ENCODE data around the gene TMC5.
A peak's percentile ranks its signal among the peaks of the same experiment; 100 is the strongest.

TMC5 gene

DNA sequence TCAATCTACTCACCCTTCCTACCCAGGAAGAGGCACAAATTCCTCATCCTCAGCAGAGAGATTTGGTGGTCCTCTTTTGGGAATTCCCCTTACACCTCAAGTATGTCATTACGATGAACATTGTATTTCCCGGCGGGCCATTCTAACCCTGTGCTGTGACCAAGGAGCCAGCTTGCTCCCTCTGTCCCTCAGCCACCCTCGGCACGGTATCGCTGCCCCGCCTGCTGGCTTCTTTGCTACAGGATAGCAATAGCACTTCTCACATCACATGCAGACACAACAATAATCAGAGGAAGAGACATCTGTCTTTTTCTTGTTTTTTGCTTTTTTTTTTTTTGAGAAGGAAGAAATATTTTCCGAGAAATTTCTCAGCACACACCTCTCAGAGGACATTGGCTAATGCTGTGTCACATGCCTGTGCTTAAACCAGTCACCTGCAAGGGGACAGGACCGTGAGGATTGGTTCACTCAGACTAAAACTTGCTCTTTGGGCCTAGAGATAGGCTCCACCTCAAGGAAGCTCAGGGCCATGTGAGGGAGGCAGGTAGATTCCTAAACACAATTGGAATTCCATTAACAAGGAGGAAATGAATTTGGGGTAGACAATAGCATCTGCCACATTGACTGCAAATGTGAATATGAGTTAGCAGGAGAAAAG lies 41.2 kb downstream of the TMC5 start:
- DNase-seq, result no peak

DNA sequence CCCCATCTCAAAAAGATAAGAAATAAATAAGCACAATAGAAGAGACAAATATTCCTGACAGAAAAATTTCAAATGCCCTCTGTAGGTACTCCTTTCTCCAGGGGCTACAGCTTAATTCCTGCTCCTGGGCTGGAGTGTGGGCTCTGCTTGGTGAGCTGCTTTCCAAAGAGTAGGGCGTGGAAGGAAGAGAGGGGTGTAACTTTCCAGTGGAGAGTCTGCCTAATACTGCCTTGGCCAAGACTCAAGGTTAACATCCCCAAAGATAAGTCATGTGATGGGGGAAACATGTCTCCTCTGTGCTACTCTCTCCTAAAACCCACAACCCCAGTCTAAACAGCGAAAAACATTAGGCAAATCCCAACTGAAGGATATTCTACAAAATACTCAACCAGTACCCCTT lies 42.7 kb downstream of the TMC5 start:
- no peak for DNase-seq

DNA sequence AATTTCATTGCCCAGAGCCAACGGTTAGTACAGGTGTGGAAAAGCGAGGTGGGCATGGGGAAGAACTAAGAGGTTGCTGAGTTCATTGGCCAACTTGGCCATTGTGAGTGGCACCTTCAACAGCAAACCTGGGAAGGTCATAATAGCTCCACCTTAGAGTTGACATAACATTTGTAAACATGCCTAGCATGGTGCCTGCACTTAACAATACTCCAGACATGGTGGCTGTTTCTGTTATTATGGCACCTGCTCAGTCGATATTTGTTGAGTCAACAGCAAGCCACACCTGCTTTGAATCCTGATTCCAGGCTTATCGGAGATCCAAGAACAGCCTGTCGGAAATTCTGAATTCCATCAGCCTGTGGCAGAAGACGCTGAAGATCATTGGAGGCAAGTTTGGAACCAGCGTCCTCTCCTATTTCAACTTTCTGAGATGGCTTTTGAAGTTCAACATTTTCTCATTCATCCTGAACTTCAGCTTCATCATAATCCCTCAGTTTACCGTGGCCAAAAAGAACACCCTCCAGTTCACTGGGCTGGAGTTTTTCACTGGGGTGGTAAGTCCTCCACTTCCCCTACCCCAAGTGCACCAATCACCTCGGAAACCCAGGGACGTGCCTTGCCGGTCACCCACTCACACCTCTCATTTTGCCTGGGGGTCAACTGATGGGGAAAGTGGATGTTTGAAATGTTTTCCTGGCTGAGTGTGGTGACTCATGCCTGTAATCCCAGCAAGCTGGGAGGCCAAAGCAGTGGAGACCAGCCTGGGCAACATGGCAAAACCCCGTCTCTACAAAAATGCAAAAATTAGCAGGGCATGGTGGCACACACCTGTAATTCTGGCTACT lies 46.0 kb downstream of the TMC5 start:
- DNase-seq, result no peak

DNA sequence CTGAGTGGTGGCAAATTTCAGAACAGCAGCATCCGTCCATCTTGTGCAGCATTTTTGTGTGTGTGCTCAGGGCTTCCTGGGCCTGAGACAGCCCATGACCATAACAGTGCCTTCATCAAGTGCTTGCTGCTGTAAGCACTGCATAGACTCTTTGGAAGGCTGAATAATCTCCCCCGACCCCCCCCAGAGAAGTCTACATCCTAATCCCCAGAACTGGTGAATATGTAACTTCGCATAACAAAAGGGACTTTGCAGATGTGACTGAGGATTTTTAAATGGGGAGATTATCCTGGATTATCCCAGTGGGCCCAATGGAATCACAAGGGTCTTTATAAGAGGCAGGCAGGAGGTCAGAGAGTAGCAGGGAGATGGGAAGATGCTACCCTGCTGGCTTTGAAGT lies 50.6 kb downstream of the TMC5 start:
- DNase-seq, result no peak

DNA sequence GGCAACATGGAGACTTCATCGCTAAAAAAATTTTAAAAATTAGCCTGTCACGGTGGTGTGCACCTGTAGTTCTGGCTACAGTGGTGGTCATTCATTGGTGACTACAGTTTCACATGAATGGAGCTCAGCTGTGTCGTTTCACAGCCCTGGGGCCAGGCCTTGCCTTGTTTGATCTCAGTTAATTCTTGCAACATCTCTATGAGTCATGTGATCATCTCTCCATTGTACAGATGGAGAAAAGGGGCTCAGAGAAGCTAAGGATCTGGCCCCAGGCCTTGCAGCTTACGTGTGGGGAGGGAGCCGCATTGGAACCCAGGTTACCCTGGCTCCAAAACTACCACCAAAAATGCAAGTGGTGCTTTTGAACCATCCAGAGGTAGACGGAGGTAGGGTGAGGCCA lies 54.8 kb downstream of the TMC5 start:
- no peak for DNase-seq

DNA sequence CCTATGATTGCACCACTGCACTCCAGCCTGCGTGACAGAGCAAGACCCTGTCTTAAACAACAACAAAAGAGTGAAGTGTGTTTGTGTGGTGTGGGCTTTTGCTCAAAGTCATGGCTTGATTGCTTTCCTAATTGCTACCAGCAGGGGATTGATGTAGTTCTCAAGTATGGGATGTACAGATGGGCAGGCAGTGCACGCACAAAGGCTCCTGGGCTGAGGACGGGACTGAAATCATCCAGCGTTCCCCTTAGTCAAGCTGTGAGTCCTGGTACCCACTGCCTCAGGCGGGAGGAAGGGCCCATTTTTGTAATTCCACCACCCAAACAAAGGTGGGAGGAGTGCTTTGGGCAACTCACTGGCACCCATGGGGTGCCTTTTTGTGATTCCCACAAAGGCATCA lies 56.9 kb downstream of the TMC5 start:
- DNase-seq, result no peak

DNA sequence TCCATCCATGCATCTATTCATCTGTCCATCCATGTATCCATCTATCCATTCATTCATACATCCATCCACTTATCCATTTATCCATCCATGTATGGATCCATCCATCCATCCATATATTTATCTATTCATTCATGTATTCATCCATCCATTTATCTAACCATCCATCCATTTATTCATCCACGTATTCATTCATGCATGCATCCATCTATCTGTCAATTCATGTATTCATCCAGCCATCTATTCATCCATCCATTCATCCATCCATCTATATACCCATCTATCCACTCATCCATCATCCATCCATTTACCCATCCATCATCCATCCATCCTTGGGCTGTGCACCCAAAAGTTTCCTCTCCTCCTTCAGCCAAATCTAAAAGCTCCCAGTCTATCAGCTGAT lies 60.8 kb downstream of the TMC5 start:
- no peak for DNase-seq

DNA sequence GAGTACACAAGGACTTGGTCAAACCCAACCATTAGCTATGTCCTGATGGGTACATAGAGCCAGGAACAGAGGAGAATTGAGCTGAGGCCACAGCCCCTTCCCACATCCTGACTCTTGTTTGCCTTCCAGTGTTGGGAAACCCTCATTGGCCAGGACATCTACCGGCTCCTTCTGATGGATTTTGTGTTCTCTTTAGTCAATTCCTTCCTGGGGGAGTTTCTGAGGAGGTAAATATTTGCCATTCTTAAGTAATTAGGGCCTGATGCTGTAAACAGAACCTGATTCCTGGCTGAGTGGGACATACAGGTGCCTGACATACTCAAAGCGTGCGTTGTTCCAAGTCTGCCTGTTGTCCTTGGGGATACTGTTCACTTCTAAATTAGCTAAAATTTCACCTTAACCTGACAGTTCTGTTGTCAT lies 61.6 kb downstream of the TMC5 start:
- DNase-seq, result no peak

DNA sequence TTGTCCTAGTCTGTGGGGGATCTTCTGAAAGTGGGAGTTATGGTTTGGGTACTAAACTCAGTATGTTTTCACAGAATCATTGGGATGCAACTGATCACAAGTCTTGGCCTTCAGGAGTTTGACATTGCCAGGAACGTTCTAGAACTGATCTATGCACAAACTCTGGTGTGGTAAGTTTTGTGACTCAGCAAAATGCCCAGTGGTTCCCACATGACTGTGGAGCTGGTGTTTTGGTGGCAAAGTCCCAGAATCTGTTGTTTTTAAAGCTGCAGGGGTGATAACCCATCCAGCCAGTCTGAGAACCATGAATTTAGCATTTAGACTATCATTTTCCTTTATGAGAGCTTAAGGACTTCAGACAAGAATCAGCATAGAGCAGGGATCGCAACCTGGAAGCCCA lies 63.6 kb downstream of the TMC5 start:
- no peak for DNase-seq

DNA sequence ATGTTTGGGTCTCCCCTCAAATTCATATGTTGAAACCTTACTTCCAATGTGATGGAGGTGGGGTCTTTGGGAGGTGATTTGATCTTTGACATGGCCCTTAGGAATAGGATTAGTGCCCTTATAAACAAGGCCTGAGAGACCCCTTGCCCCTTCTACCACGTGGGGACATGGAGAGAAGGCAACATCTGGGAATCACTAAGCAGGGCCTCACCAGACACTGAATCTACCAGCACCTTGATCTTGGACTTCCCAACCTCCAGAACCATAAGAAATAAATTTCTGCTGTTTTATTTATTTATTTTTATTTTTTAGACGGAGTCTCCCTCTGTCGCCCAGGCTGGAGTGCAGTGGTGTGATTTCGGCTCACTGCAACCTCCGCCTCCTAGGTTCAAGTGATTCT lies 64.1 kb downstream of the TMC5 start:
- no peak for DNase-seq

DNA sequence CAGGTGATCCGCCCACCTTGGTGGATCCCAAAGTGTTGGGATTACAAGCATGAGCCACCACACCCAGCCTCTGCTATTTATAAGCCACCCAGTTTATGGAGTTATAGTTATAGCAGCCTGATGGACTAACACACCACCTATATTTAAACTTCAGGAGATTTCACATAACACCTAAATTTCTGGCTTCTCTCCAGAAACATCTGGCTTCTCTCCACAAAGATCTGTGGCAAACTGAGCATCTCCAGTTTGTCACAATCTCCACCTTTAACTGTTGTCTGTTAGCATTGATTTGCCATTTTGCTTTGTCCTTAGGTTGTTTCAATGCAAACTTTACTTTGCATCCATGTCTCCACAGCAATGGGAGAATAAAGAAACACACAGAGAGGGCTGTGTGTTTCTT lies 64.6 kb downstream of the TMC5 start:
- DNase-seq, result no peak

DNA sequence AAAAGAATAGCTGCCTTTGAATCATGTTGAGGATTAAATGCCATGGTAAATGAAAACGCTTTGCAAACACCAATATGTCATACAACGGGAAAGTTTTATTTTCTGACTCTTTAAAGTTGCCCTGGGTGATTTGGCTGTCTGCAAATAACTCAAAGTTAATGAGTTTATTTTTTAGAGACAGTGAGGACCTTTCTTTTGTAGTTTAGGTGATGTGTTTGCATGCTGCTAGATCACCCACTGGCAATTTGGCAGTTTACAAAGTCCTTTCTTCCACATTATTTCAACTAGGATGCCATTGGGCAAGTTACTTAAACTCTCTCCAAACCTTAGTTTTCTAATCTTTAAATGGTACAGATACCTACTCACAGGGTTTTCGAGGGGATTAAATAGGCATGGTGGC lies 66.4 kb downstream of the TMC5 start:
- DNase-seq, result no peak

DNA sequence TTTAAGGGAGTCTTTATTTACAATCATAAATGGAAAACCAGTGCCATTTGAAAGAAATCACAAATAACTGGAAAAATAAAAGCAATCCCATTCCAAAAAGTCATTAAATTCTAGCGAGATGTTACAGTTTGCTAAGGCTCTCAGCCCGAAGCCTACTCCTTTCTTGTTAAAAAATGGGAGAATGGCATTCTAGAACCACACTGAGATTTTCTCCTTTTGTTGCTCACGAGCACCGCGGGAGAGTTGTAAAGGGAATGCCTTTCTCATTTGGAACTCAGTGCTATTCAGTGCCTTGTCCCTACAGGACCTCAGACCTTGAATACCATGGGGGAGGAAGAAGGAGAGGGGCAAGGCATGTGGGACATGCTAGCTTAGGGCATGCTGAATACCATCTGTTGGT lies 67.9 kb downstream of the TMC5 start:
- no peak for DNase-seq

DNA sequence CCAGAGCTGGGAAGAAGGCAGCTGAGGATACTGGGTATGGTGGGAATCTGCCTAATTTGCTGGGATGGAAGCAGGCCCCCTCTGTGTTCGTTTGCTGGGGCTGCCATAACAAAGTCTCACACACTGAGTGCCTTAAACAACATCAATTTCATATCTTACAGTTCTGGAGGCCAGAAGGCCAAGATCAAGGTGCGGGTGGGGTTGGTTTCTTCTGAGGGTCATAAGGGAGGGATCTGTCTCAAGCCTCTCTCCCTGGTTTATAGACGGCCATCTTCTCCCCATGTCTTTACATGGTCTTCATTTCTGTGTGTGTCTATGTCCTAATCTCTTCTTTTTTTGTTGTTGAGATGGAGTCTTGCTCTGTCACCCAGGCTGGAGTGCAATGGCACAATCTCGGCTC lies 68.4 kb downstream of the TMC5 start:
- no peak for DNase-seq

DNA sequence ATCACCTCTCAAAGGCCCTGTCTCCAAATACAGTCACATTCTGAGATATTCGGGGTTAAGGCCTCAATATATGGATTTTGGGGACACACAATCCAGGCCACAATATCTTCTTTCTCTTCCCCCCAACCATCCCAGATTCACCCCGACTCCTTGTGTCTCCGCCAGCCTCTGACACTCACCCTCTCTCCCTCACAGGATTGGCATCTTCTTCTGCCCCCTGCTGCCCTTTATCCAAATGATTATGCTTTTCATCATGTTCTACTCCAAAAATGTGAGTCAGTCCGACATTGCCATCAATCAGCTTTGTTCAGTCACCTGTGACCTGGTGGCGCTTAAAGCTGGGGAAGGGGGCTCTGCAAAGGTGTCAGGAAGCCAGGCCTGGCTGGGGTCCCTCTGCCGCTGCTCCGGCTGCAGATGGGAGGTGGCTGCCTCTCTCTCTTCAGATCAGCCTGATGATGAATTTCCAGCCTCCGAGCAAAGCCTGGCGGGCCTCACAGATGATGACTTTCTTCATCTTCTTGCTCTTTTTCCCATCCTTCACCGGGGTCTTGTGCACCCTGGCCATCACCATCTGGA lies 69.2 kb downstream of the TMC5 start:
- DNase-seq, result no peak

DNA sequence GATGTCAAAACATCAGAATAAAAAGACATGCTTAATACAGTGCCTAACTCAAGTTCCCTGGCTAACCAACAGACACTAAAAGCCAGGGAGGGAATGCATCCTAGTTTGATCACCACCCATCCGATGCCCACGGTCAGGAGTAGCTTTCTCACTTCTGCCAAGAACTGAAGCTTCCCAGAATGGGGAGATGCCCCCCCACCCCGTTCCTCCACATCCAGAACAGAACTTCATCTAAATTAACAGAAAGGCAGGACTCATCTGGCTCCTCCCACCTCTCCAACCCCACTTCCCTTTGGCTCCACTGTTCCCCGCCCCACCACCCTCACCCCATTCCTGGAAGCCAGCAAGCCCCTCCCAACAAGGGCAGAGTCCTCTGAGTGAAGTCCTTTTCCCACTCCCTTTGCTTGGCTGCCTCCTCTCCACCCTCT lies 70.5 kb downstream of the TMC5 start:
- no peak for DNase-seq

DNA sequence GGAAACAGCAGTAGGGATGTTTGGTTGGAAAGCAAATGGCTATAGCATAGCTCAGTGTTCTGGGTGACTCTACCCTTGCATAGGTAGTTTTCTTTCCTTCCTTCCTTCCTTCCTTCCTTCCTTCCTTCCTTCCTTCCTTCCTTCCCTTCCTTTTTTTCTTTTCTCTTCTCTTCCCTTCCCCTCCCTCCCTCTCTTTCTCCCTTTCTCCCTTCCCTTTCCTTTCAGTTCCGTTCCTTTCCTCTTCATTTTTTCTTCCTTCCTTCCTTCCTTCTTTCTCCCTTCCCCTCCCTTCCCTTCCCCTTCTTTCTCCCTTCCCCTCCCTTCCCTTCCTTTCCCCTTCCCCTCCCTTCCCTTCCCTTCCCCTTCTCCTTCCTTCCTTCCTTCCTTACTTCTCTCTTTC lies 72.9 kb downstream of the TMC5 start:
- DNase-seq, result no peak

DNA sequence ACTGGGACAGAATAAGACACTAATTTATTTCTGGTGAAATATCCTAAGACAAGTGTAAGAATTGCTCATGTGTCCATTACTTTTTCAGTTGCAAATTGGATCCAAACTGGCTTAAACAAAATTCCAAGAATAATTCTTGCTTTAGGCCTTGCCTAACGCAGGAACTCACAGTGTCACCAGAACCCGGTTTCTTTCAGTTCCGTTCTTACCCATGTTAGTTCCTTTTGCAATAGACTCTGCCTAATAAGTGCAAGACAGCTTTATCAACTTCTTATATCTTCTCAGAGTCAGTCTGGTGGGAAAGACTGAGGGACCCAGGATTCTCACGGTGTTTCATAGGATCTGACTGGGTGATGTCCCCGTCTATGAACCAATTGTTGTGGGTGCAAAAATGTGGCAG lies 79.5 kb downstream of the TMC5 start:
- DNase-seq, result no peak

DNA sequence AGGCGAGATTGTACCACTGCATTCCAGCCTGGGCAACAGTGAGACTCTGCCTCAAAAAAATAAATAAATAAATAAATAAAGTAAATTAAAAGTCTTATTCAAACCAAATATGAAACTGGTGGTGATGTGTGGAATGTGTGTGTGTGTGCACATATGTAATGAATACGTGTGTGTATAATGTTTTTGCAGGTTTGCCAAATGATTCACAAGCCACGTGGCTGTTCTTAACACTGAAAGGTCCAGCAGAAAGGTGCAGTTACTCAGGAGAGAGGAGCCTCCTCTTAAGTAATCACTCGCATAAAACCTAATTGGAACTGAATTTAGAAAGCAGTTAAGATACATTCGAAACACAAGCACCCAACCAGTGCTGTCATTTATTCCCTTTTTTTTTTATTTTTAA lies 81.3 kb downstream of the TMC5 start:
- no peak for DNase-seq

DNA sequence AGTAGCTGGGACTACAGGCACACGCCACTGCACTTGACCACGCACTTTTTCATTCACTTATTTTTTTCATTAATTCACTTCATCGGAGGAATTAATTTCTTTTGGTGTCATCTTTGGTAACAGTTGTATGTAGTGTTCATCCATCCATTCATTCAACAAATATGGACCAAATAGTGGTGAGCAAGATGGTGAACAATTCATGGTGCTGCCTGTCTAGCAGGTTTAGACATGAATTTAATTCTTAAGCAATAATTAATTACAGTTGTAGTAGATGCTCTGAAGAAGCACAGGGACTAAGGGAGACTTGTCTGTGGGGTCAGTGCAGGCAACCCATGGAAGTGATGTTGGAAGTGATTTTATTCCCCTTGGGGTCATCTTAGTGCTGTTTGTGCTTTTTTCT lies 81.8 kb downstream of the TMC5 start:
- DNase-seq, result no peak

DNA sequence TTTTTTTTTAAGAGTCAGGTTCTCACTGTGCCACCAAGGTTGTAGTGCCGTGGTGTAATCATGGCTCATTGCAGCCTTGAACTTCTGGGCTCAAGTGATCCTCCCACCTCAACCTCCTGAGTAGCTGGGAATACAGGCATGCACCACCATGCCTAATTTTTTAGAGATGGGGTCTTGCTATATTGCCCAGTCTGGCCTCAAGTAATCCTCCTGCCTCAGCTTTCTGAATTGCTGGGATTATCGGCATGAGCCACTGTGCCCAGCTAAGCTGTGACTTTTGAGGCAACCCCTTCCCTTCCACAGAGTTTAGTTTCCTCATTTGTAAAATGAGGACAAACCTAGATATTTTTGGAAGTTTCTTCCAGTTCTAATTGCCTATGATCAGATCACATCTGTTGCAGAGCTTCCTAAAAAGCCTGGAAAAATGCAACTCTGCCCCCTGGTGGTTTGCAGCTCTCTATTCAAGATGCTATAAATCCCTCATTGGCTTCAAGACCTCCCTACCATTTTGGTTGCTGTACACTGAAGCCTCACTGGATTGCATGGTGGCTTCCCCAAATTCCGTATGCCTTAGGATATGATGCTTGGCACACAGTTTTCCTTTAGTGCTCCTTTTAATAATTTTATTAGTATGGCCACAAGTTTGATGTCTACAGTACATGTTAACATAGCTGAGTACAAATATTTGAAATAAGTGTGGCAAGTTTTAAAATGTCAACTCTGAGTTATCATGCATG lies 84.9 kb downstream of the TMC5 start:
- DNase-seq, result peak in 51 of 56 donors; percentile 1 to 82 (median 45)

DNA sequence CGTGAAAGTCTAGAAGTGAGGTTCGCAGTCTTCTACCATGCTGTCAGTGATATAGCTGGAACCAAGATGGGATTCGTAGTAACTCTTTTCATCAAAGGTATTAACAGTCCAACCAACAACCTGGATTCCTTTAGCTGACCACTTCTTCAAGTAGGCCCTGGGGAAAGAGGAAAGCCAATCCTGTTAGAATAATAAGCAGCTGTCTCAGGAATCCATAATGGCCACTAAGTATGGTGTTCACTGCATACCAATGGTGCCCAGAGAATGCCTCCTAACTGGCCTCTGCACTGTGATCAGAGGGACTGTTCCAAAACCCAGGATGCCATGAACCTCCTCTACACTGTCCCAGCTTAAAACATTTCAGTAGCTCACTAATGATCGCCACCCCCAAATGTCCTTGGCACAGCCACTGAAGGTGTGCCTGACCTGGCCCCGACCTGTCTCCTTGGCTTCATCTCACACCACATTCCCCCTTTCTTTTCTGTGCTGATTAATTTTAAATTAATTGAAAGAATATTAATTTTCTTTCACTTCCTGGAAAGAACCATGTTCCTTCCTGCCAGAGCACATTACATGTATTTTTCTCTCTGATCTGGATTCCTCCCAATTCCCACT lies 85.9 kb downstream of the TMC5 start:
- no peak for DNase-seq

Measured in amygdala (tissue), 56 donors.